ENCODE results near the gene SF3B2. TPM values are rescaled to one million over a fixed set of nuclear protein-coding genes. Genes with fewer than 3 reads are reported as not detected.
A peak's percentile ranks its signal among the peaks of the same experiment; 100 is the strongest.
"Not testable (repeated sequence)": the region's sequence is repeated elsewhere in the genome, so short reads cannot be mapped to it uniquely, and the experiment has no call there.

Gene SF3B2
- total RNA-seq, 5 donors from 2014 or later (not counting 1 experiment from before 2014, with no cell fraction given): 189 to 264 (median 224) TPM

DNA sequence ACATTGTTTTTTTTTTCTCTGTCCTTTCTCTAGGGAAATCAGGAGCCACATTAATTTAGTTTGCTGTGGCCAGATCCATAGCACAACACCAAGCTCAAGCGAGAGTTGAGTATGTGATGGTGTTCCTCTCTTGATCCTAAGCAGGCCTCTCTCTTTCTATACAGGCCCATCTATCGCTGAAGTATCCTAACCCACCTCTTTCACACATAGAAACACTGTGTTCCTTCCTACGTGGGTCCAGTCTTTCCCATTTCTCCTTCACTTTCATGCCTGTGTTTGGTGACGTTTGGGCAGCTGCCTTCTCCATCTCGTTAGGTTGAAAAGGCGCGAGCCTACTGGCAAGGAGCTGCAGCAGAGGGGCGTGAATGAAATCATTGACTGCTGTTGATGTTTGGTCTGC is 20.4 kb downstream of the SF3B2 start:
- ChIA-PET POLR2A (interaction anchor here in 1 of 2 donors (0.7 kb wide), 1 partner anchor 18 kb away, joined by 4 read pairs; no protein-coding TSS in a partner anchor), CTCF (interaction anchor here in 1 of 2 donors (0.6 kb wide), 1 partner anchor 42 kb away, joined by 5 read pairs; no protein-coding TSS in a partner anchor)
- peaks cover 46% of the 10 kb centered on the region for H3K36me3 Mint-ChIP-seq
- H3K27ac ChIP-seq (ENCODE audit: low read length): peak overlapping the region; percentile 42
- H3K4me3 Mint-ChIP-seq: peak overlapping the region; percentile 93 to 98 (median 97)
- no peaks in the 10 kb centered on the region for H3K9me3 Mint-ChIP-seq
- peak overlapping the region in 1 of 2 donors; percentile 6 for H3K4me3 ChIP-seq (ENCODE audit: control insufficient read depth in 1 of 2, extremely low read depth in 1 of 2, low read length in 1 of 2)
- no peaks in the 10 kb centered on the region for H3K27me3 Mint-ChIP-seq
- ATAC-seq (replicated peaks in 1 of 4) (no peak), DNase-seq (no peak)
- WGBS (ENCODE audit: insufficient coverage): 73% methylated on average over 7 of the region's 8 CpGs
- H3K4me1 Mint-ChIP-seq: peaks cover 68 to 82% (median 76%) of the 10 kb centered on the region in 3 donors
- no peaks in the 10 kb centered on the region for H3K9me3 ChIP-seq
- H3K27me3 ChIP-seq (replicated peaks in 1 of 2; ENCODE audit: control insufficient read depth in 2 of 2, extremely low read depth in 1 of 2, insufficient read depth in 2 of 2, low read length in 1 of 2): no peaks in the 10 kb centered on the region
- H3K4me1 ChIP-seq (ENCODE audit: control insufficient read depth in 1 of 2, extremely low read depth in 1 of 2, insufficient read depth in 2 of 2, low read length in 2 of 2): peaks cover 24 to 60% of the 10 kb centered on the region in 2 experiments
- H3K27ac Mint-ChIP-seq: peak overlapping the region; percentile 91 to 97
- peaks cover 12 to 47% of the 10 kb centered on the region in 2 donors for H3K36me3 ChIP-seq (ENCODE audit: control insufficient read depth in 2 of 2, extremely low read depth in 1 of 2, insufficient read depth in 1 of 2, low read length in 1 of 2)

DNA sequence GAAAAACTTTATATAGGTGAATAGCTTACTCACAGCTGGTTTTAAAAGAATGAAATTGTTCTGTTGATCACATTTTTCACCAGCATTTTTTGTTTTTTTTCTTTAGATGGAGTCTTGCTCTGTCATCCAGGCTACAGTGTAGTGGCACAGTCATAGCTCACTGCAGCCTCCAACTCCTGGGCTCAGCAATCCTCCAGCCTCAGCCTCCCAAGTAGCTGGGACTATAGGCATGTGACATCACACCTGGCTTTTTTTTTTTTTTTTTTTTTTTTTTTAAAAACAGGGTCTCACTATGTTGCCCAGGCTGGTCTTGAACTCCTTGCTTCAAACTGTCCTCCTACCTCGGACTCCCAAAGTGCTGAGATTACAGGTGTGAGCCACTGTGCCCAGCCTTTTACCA is 21.5 kb downstream of the SF3B2 start:
- no CpG with 5 or more reads among the region's 1 CpG for WGBS (ENCODE audit: insufficient coverage)
- H3K4me1 Mint-ChIP-seq: peaks cover 70 to 84% (median 75%) of the 10 kb centered on the region in 3 donors
- peak overlapping the region; percentile 91 to 97 for H3K27ac Mint-ChIP-seq
- Histone ChIP-seq H3K4me3 (ENCODE audit: control insufficient read depth in 1 of 2, extremely low read depth in 1 of 2, low read length in 1 of 2) (no peak overlapping the region), H3K36me3 (ENCODE audit: control insufficient read depth in 2 of 2, extremely low read depth in 1 of 2, insufficient read depth in 1 of 2, low read length in 1 of 2) (peaks cover 7 to 37% of the 10 kb centered on the region in 2 donors), H3K27ac (ENCODE audit: low read length) (peak overlapping the region; percentile 28), H3K27me3 (replicated peaks in 1 of 2; ENCODE audit: control insufficient read depth in 2 of 2, extremely low read depth in 1 of 2, insufficient read depth in 2 of 2, low read length in 1 of 2) (no peaks in the 10 kb centered on the region), H3K9me3 (no peaks in the 10 kb centered on the region), H3K4me1 (ENCODE audit: control insufficient read depth in 1 of 2, extremely low read depth in 1 of 2, insufficient read depth in 2 of 2, low read length in 2 of 2) (peaks cover 25 to 58% of the 10 kb centered on the region in 2 experiments)
- peaks cover 46% of the 10 kb centered on the region for H3K36me3 Mint-ChIP-seq
- no peaks in the 10 kb centered on the region for H3K27me3 Mint-ChIP-seq
- H3K4me3 Mint-ChIP-seq: peak overlapping the region; percentile 93 to 98 (median 97)
- no peak for DNase-seq
- no peak for ATAC-seq (replicated peaks in 1 of 4)
- no peaks in the 10 kb centered on the region for H3K9me3 Mint-ChIP-seq
- ChIA-PET CTCF (interaction anchor here in 1 of 2 donors (0.6 to 0.7 kb wide), 2 partner anchors 66 to 148 kb away, joined by 5 read pairs; no protein-coding TSS in a partner anchor), POLR2A (interaction anchor here (0.6 to 0.7 kb wide), 3 partner anchors 42 to 181 kb away, joined by 9 to 10 read pairs (median 10); no protein-coding TSS in a partner anchor)

DNA sequence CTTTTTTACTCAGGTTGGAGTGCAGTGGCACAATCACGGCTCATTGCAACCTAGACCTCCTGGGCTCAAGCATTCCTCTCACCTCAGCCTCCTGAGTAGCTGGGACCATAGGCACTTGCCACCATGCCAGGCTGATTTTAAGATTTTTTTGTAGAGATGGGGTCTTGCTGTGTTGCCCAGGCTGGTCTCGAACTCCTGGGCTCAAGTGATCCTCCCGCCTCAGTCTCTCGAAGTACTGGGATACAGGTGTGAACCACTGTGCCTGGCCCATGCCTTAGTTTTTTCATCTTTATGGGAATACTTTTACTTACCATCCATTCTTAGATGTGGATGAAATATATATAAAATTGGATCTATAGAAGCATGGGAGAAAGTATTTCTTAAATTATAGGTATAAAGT is 23.1 kb downstream of the SF3B2 start:
- H3K4me1 ChIP-seq (ENCODE audit: control insufficient read depth in 1 of 2, extremely low read depth in 1 of 2, insufficient read depth in 2 of 2, low read length in 2 of 2): peaks cover 36 to 60% of the 10 kb centered on the region in 2 experiments
- Mint-ChIP-seq H3K27ac (peak overlapping the region; percentile 39 to 44), H3K9me3 (no peaks in the 10 kb centered on the region), H3K36me3 (peaks cover 52% of the 10 kb centered on the region), H3K27me3 (no peaks in the 10 kb centered on the region), H3K4me1 (peaks cover 77 to 90% (median 82%) of the 10 kb centered on the region in 3 donors), H3K4me3 (no peak overlapping the region)
- no peaks in the 10 kb centered on the region for H3K27me3 ChIP-seq (replicated peaks in 1 of 2; ENCODE audit: control insufficient read depth in 2 of 2, extremely low read depth in 1 of 2, insufficient read depth in 2 of 2, low read length in 1 of 2)
- ATAC-seq (replicated peaks in 1 of 4): no peak
- 100% methylated on average over 1 of the region's 4 CpGs for WGBS (ENCODE audit: insufficient coverage)
- H3K36me3 ChIP-seq (ENCODE audit: control insufficient read depth in 2 of 2, extremely low read depth in 1 of 2, insufficient read depth in 1 of 2, low read length in 1 of 2): peaks cover 7 to 37% of the 10 kb centered on the region in 2 donors
- ChIA-PET POLR2A (interaction anchor here in 1 of 2 donors (0.6 kb wide), 1 partner anchor 119 kb away, joined by 6 read pairs; no protein-coding TSS in a partner anchor), CTCF (interaction anchor here in 1 of 2 donors (0.6 kb wide), 2 partner anchors 64 to 72 kb away, joined by 3 to 9 read pairs; no protein-coding TSS in a partner anchor)
- H3K27ac ChIP-seq (ENCODE audit: low read length): no peak overlapping the region
- DNase-seq: no peak
- H3K9me3 ChIP-seq: no peaks in the 10 kb centered on the region
- no peak overlapping the region for H3K4me3 ChIP-seq (ENCODE audit: control insufficient read depth in 1 of 2, extremely low read depth in 1 of 2, low read length in 1 of 2)

DNA sequence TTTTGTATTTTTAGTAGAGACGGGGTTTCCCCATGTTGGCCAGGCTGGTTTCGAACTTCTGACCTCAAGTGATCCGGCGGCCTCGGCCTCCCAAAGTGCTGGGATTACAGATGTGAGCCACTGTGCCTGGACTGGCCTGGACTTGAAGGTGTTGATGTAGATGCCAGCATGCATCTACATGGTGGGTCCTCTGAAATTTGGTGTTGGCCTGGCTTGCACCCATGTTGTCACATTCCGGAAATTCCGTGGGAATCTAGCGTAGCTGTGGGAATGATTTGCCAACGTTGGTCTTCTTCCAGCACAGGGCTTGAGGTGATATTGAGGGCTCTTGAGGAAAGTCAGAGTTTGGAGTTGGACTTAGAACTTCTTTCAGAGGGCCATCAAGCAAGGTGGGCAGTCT is 24.4 kb downstream of the SF3B2 start:
- Mint-ChIP-seq H3K9me3 (no peaks in the 10 kb centered on the region), H3K4me1 (peaks cover 89 to 95% (median 90%) of the 10 kb centered on the region in 3 donors), H3K27ac (peak overlapping the region; percentile 65 to 95), H3K4me3 (peak overlapping the region in 1 of 3 donors; percentile 3), H3K36me3 (peaks cover 46% of the 10 kb centered on the region), H3K27me3 (no peaks in the 10 kb centered on the region)
- Histone ChIP-seq H3K36me3 (ENCODE audit: control insufficient read depth in 2 of 2, extremely low read depth in 1 of 2, insufficient read depth in 1 of 2, low read length in 1 of 2) (peaks cover 7 to 37% of the 10 kb centered on the region in 2 donors), H3K9me3 (no peaks in the 10 kb centered on the region), H3K27ac (ENCODE audit: low read length) (peak overlapping the region; percentile 24), H3K27me3 (replicated peaks in 1 of 2; ENCODE audit: control insufficient read depth in 2 of 2, extremely low read depth in 1 of 2, insufficient read depth in 2 of 2, low read length in 1 of 2) (no peaks in the 10 kb centered on the region), H3K4me1 (ENCODE audit: control insufficient read depth in 1 of 2, extremely low read depth in 1 of 2, insufficient read depth in 2 of 2, low read length in 2 of 2) (peaks cover 41 to 67% of the 10 kb centered on the region in 2 experiments), H3K4me3 (ENCODE audit: control insufficient read depth in 1 of 2, extremely low read depth in 1 of 2, low read length in 1 of 2) (no peak overlapping the region)
- ATAC-seq (replicated peaks in 1 of 4) (no peak), DNase-seq (no peak)
- CTCF ChIA-PET: no interaction called here
- WGBS (ENCODE audit: insufficient coverage): 92% methylated on average over 8 of the region's 9 CpGs
- POLR2A ChIA-PET: no interaction called here

DNA sequence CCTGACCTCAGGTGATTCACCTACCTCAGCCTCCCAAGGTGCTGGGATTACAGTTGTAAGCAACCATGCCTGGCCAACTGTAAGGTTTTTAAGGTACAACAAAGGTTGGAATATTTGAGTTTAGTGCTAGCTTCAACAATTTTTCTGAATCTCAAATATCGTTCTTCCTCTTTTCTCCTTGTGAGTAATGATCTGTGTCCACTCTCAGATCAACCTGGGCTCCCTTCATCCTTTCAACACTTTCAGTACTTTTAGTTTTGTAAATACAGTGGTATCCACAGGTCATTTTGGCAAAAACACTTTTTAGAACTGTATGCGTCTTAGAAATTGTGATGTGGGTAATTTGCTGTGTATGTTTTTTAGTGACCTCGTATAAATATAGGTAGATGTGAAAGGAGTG is 25.8 kb downstream of the SF3B2 start:
- H3K4me1 ChIP-seq (ENCODE audit: control insufficient read depth in 1 of 2, extremely low read depth in 1 of 2, insufficient read depth in 2 of 2, low read length in 2 of 2): peaks cover 44 to 66% of the 10 kb centered on the region in 2 experiments
- no peaks in the 10 kb centered on the region for H3K9me3 ChIP-seq
- DNase-seq: no peak
- H3K4me3 Mint-ChIP-seq: peak overlapping the region in 1 of 3 donors; percentile 83
- peak overlapping the region; percentile 25 for H3K27ac ChIP-seq (ENCODE audit: low read length)
- H3K4me3 ChIP-seq (ENCODE audit: control insufficient read depth in 1 of 2, extremely low read depth in 1 of 2, low read length in 1 of 2): no peak overlapping the region
- POLR2A ChIA-PET: interaction anchor here in 1 of 2 donors (0.6 to 0.7 kb wide), 2 partner anchors 36 to 45 kb away, joined by 3 to 7 read pairs; no protein-coding TSS in a partner anchor
- H3K4me1 Mint-ChIP-seq: peaks cover 87 to 93% (median 91%) of the 10 kb centered on the region in 3 donors
- peaks cover 7 to 32% of the 10 kb centered on the region in 2 donors for H3K36me3 ChIP-seq (ENCODE audit: control insufficient read depth in 2 of 2, extremely low read depth in 1 of 2, insufficient read depth in 1 of 2, low read length in 1 of 2)
- ATAC-seq (replicated peaks in 1 of 4): no peak
- CTCF ChIA-PET: interaction anchor here in 1 of 2 donors (0.7 kb wide), 1 partner anchor 55 kb away, joined by 6 read pairs; no protein-coding TSS in a partner anchor
- WGBS (ENCODE audit: insufficient coverage): no CpG with 5 or more reads among the region's 3 CpGs
- peak overlapping the region; percentile 95 to 100 for H3K27ac Mint-ChIP-seq
- H3K27me3 ChIP-seq (replicated peaks in 1 of 2; ENCODE audit: control insufficient read depth in 2 of 2, extremely low read depth in 1 of 2, insufficient read depth in 2 of 2, low read length in 1 of 2): no peaks in the 10 kb centered on the region
- H3K27me3 Mint-ChIP-seq: no peaks in the 10 kb centered on the region
- H3K9me3 Mint-ChIP-seq: no peaks in the 10 kb centered on the region
- peaks cover 41% of the 10 kb centered on the region for H3K36me3 Mint-ChIP-seq

DNA sequence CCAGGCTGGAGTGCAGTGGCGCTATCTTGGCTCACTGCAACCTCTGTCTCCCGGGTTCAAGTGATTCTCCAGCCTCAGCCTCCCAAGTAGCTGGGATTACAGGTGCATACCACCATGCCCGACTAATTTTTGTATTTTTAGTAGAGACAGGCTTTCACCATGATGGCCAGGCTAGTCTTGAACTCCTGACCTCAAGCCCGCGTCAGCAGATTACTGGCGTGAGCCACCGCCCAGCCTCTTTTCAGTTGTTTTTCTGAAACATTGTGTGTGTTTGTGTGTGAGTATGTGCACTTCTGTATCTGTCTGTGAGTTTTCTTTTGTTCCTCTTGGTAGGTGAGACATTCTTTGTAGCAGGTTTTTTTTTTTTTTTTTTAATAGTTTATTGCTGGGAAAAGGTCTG is 26.8 kb downstream of the SF3B2 start:
- H3K27me3 Mint-ChIP-seq; H3K4me3 ChIP-seq (ENCODE audit: control insufficient read depth in 1 of 2, extremely low read depth in 1 of 2, low read length in 1 of 2); POLR2A ChIA-PET; ATAC-seq (replicated peaks in 1 of 4); H3K9me3 Mint-ChIP-seq; H3K27me3 ChIP-seq (replicated peaks in 1 of 2; ENCODE audit: control insufficient read depth in 2 of 2, extremely low read depth in 1 of 2, insufficient read depth in 2 of 2, low read length in 1 of 2); H3K9me3 ChIP-seq: not testable (repeated sequence)
- CTCF ChIA-PET: interaction anchor here (1.1 to 3.0 kb wide), 3 partner anchors 8 to 48 kb away, joined by 3 to 36 read pairs (median 15); partner anchors contain the start of gene PACS1 (in 1 of the 2)
- peaks cover 7 to 26% of the 10 kb centered on the region in 2 donors for H3K36me3 ChIP-seq (ENCODE audit: control insufficient read depth in 2 of 2, extremely low read depth in 1 of 2, insufficient read depth in 1 of 2, low read length in 1 of 2)
- peaks cover 45 to 70% of the 10 kb centered on the region in 2 experiments for H3K4me1 ChIP-seq (ENCODE audit: control insufficient read depth in 1 of 2, extremely low read depth in 1 of 2, insufficient read depth in 2 of 2, low read length in 2 of 2)
- 80% methylated on average over 2 of the region's 7 CpGs for WGBS (ENCODE audit: insufficient coverage)
- peak overlapping the region; percentile 82 for H3K27ac ChIP-seq (ENCODE audit: low read length)
- H3K4me3 Mint-ChIP-seq: peak overlapping the region in 2 of 3 donors; percentile 2 to 83
- peaks cover 35% of the 10 kb centered on the region for H3K36me3 Mint-ChIP-seq
- peak overlapping the region; percentile 95 to 100 for H3K27ac Mint-ChIP-seq
- peaks cover 89 to 93% (median 92%) of the 10 kb centered on the region in 3 donors for H3K4me1 Mint-ChIP-seq
- DNase-seq: peak in 2 of 35 experiments; percentile 41 to 52

Measured in T-cell (primary cell).